Measurements from ENCODE around the gene PAF1.
A peak's percentile ranks its signal among the peaks of the same experiment; 100 is the strongest.

The PAF1 gene

DNA sequence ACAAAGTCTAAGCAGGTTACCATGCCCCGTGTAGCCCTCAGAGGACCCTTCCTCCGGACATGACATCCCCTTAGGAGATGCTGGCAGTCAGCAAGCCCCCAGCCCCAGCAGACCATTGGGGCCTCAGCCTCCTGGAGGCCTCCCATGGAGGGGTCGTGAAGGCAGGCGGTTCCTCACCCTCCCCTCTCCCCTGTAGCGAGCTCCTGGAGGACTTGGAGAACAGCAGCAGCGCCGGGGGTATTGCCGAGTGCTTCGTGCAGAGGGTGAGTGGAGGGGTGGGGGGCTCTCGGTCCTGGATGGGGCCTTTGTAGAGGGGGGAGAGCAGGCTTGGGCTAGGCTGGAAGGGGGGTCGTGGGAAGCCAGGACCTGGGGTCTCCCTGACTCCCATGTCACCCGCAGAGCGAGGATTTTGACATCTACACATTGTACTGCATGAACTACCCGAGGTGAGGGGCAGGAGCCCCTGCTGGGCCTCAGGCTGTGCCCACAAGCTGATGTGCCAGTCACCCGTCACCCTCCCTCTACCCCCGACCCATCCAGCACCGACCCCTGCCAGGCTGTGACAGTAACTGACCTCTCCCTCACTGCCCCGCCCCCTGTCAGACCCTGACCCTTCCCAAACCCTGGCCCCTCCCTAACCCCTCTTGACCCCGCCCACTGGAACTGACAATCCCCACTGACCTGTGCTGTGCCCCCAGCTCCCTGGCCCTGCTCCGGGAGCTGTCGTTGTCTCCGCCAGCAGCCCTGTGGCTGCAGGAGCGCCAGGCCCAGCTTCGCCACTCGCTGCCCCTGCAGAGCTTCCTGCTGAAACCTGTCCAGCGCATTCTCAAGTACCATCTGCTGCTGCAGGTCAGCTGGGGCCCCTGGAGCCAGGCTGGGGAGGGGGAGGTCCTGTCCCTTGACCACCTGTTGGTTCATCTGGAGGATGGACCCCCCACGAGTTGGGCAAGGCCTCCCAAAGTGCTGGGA is 25.5 kb upstream of the PAF1 start:
- no peak for DNase-seq

DNA sequence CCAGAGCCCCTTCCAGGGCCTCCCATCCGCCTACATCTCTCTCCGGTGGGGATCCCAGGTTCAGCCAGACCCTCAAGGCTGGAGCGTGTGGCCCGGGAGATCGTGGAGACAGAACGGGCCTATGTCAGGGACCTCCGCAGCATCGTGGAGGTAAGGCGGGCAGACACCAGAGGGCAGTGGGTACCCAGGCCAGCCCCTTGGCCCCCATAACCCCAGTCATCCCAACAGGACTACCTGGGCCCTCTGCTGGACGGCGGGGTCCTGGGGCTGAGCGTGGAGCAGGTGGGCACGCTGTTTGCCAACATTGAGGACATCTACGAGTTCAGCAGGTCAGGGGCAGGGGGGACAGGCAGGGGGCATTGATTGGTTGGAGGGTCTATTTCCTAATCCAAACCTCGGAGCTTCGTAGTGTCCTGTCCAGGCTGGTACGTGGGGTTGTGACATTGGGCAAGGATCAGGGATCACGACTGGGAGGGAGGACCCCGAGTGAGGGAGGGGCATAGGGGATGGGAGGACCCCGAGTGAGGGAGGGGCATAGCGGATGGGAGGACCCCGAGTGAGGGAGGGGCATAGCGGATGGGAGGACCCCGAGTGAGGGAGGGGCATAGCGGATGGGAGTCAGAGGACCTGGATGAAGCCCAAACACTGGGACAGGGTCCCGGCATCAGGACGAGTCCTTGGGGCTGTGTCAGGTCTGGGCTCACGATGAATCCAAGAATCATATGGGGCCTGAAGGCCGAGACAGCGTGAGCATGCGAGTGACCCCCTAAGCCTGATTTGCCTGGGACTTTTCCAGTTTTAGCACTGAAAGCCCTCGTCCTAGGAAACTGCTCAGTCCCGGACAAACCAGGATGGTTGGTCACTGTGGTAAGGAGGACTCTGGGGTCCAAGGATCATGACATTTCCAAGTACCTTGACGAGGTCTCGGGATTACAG is 24.5 kb upstream of the PAF1 start:
- no peak for DNase-seq

DNA sequence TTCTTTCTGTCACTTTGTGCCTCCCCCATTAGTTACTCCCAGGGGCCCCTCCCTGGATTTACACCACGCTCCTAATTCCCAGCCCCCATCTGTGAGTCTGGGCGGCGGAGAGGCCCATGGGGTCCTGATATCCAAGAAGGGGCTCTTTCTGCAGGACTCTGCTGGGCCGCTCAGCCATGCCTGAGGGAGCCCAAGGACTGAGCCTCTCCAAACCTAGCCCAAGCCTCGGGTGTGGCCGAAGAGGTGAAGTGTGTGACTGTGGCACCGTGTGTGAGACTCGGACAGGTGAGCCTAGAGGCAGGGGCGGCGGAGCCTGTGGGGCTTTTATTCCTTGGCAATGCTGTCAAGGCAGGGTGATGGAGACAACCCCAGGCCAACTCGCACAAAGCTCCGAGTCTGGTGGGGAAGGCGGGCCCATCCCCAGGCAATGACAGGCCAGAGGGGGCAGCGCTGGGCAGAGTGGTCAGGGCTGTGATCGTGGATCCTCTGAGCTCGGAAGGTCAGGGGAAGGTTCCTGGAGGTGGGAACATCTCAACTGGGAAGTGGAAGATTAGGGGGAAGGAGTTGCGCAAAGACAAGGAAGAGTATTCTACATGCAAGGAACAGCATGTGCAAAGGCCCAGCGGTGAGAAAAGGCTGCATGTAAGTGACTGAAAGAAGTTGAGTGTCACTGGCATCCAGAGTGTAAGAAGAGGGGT is 23.2 kb upstream of the PAF1 start:
- DNase-seq: no peak

DNA sequence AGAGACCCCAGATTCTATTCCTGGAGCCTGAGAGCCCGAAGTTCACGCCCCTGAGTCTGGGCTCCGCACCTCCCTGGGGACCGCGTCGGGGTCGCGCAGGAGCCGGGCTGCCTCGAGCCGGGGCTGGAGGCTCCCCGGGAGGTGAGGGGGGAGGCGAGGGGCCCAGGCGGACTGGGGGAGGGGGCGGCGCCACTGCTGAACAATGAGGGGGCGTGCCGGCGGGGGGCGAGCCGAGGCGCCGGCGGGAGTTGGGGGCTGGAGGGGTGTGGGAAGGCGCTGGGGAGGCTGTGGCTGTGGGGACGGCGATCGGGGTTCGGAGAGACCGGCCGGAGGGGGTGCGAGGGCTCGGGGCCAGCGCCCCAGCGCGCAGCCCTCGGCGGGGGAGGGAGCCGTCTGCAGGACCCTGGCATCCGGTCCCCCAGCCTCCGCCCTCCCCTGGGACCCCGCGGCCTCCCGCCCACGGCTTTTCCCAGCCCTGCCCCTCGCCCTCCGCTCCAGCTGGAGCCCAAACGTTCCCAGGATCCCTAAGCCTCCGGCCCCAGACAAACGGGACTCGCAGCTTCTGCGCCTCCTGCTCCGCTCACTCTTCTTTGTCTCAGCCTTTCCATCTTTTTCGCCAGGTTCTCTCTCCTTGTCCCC is 22.5 kb upstream of the PAF1 start:
- no peak for DNase-seq

- DNase-seq: no peak
Measured at GRCh38 chr19:39412867-39413271, 22.0 kb upstream of the PAF1 start.

- DNase-seq: peak; percentile 91
Measured at GRCh38 chr19:39412100-39412866, 21.4 kb upstream of the PAF1 start, which contains the start of gene PLEKHG2. TSS of gene PLEKHG2 (plus strand) at chr19:39412669. CDS start at chr19:39414087, 1,418 bp downstream.

GRCh38 chr19:39411832-39412099 is 20.9 kb upstream of the PAF1 start:
- DNase-seq: no peak

DNA sequence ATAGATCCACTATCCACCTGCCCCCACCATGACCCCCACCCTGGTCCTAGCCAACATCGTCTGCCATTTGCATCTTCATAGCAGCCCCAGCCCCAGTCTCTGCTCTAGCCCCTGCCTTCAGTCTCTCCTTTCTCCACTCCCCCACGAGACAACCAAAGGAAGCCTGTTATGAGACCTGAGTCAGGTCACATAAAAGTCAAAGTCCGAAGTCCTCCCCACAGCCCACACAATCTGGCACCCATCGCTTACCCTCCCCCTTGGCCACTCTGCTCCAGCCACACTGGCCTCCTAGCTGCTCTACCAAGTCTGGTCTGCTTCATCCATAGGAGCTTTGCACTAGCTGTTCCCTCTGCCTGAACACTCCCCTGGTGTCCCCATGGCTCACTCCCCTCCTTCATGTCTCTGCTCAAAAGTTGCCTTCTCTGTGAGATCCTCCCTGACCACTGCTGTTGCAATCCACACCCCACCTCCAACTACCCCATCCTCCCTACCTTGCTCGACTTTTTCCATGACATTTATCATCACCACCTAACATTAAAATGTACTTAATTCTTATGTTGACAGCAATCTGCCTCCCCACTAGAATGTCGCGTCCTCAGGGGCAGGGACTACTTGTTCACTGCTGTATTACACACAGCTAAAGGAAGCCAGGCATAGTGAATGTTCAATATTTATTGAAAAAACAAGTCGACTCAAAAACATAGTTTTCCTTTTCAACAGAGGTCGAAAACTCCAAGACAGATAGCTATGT is 20.4 kb upstream of the PAF1 start:
- no peak for DNase-seq

DNA sequence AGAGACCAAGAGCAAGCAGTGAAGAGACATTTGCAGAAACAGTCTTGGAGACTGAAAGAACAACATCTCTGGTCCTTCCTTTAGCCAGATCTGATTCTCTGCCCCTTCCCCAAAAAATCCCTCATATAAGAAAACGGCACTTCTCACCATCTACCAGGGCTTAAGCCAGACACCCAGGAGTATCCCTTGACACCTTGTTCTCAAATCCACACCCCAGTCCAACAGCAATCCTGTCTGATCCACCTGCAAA is 19.9 kb upstream of the PAF1 start:
- DNase-seq: no peak

DNA sequence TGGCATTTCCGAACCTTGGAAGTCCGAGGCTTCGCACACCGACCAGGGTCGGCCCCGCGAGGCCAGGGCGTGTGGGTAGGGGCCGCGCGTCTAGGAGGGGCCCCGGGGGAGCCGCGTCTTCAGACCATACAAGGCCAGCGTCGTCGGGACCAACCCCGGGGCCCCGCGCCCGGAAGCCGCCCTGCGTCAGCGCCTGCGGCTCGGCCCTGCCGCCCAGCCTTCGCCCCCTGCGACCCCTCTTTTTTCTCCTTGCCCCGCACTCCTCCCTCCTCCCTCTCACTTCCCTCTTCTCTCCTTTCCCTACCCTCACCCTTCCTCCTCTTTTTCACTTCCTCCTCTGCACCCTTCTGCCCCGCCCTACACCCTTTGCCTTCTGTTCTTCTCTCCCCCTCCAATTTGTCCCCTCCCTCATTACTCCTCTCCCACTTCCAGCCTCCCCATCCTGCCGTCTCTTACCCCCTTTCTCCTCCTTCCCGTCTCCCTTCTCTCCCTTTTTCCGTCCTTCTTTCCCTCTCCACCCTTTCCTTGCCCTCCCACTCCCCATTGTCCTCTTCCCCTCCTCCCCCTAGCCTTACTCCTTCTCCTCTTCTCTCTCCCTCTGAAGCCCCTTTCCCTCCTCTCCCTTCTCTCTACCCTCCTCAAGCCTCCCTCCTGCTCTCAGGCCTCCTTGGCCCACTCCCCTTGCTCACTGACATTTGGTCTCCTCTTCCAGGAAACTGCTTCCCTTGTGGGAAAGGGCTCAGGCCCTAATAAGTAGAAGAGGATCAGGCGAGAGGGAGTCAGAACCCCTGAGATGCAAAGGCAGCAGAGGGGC is 19.3 kb upstream of the PAF1 start:
- no peak for DNase-seq

- DNase-seq: peak; percentile 83
Measured at GRCh38 chr19:39409208-39410016, 18.5 kb upstream of the PAF1 start.

GRCh38 chr19:39408392-39409207 is 17.7 kb upstream of the PAF1 start:
- DNase-seq: no peak

- no peak for DNase-seq
Measured at GRCh38 chr19:39407660-39408391, 16.9 kb upstream of the PAF1 start.

DNA sequence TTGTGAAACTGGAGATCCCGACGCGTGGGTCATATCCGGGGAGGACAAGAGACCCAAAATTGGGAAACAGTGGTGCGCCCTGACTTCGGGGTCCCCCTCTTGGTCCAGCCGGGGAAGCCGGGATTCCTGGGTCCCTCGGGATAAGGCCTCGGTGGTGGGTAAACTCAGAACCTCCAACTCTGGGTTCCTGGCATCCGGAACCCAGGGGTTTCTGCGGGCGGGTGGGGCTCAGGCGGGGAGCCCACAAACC is 16.4 kb upstream of the PAF1 start:
- no peak for DNase-seq

- no peak for DNase-seq
Measured at GRCh38 chr19:39406656-39407409, 15.9 kb upstream of the PAF1 start, which contains the start of gene ZFP36. TSS of gene ZFP36 (plus strand) at chr19:39406847. CDS start at chr19:39406905, 58 bp downstream.

DNA sequence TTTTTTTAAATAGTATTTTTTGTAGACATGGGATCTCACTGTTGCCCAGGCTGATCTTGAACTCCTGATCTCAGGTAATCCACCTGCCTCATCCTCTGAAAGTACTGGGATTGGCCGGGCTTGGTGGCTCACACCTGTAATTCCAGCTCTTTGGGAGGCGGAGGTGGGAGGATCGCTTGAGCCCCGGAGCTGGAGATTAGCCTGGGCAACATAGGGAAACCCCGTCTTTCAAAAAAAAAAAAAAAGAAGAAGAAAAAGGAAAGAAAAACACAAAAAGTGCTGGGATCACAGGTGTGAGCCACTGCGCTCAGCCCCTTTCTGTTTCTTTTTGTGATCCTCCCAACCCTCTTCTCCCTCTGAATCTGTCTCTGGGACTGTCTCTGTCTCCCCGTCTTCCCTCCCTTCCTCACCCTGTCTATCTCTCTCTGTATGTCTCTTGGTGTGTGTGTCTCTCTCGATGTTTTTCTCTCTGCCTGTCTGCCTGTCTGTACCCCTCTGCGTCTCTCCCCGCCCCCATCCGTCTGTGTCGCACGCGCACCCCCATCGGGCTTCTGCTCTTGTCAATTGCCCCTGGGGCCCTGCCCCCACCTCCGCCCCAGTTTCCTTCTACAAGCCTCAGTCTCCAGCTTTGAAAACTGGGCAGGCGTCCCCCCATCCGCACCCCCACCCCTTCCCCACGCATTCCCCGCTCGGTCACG is 15.2 kb upstream of the PAF1 start:
- no peak for DNase-seq
